Ishikawa (cell line): Measurements from ENCODE around the gene NKX2-2.

ENCODE experiments used
- FOXM1 ChIP-seq: IDR thresholded peaks from 2 replicates; pipeline ENCODE4 v1.6.1; 2012; ENCODE audit warnings: low read depth, borderline replicate concordance
- NFIC ChIP-seq: IDR thresholded peaks from 2 replicates; pipeline ENCODE4 v1.6.1; 2012
- REST ChIP-seq: IDR thresholded peaks from 2 replicates; pipeline ENCODE4 v1.6.1; 2012; ENCODE audit warnings: low read depth, mild to moderate bottlenecking
- TF ChIP-seq, protein P1 (sequence below): IDR thresholded peaks from 2 replicates; pipeline ENCODE4 v1.6.1; 2012

DNA sequence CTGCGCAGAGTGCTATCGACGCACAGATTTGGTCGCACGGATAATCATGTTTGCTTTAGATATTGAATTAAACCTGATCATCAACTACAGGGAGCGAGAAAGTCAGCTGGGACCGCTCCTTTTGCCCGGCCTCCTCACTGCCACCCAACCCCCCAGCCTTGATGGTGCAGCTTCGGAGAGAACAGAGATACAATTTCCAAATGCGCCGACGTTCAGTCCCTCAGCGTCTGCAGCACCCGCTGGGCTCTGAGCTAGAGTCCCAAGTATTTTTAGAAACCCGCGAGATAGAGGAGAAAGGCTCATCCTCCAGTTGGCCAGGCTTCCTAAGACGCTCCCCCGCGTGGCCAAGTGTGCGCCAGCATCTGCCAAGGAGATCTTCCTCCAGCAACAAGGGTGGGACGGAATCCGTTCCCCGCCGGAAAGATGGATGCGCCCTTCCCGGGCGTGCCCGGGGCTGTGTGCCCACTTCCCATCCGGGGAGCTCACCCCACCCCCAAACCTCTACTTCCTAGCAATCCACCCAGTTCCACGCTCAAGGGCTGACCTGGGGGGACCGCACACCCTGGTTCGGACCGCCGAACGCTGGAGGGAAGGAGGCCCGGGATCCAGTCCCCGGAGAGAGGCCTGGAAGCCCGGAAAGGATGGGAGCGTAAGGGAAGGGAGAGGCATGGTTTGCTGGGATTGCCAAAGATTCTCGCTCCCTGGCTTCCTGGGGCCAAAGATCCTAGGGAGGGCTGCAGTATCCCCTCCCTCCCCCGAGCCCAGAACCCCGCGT, 4.1 kb downstream of the NKX2-2 start:
- TF ChIP-seq NFIC (no peak), REST (no peak), FOXM1 (no peak)
- TF ChIP-seq, protein P1, sequence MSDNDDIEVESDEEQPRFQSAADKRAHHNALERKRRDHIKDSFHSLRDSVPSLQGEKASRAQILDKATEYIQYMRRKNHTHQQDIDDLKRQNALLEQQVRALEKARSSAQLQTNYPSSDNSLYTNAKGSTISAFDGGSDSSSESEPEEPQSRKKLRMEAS = no peak
